Mesenchymal stem cell (in vitro differentiated cells and primary cell): Measurements from ENCODE around the gene C6orf47.

Experiments
- DNase-seq: peaks from one replicate; pipeline ENCODE4 v3.0.0-alpha.2; 2013
- H2AFZ ChIP-seq: one replicate; pipeline ENCODE4 v1.6.1; 2013; ENCODE audit warnings: low read depth, mild to moderate bottlenecking, control low read depth, inconsistent platforms, low read length, moderate library complexity
- H2AK5ac ChIP-seq: 2 replicates; pipeline ENCODE4 v1.6.1; 2013; ENCODE audit warnings: low read length, moderate library complexity, mild to moderate bottlenecking, inconsistent platforms; ENCODE audit not compliant: severe bottlenecking
- H2BK120ac ChIP-seq: one replicate; pipeline ENCODE4 v1.6.1; 2013; ENCODE audit warnings: low read depth, mild to moderate bottlenecking, inconsistent platforms, low read length, moderate library complexity
- H2BK12ac ChIP-seq, 2 experiments: one replicate each; pipeline ENCODE4 v1.6.1; 2013; ENCODE audit warnings: inconsistent platforms in 2 of 2, low read length in 2 of 2, mild to moderate bottlenecking in 2 of 2, moderate library complexity in 2 of 2, control low read depth in 1 of 2
- H2BK15ac ChIP-seq: one replicate; pipeline ENCODE4 v1.6.1; 2013; ENCODE audit warnings: mild to moderate bottlenecking, low read depth, inconsistent platforms; ENCODE audit not compliant: poor library complexity, severe bottlenecking
- H2BK5ac ChIP-seq: 2 replicates; pipeline ENCODE4 v1.6.1; 2013; ENCODE audit warnings: low read depth, mild to moderate bottlenecking, low read length, control low read depth, inconsistent platforms; ENCODE audit not compliant: poor library complexity, severe bottlenecking
- H3K14ac ChIP-seq, 2 experiments: one replicate each; pipeline ENCODE4 v1.6.1; 2013; ENCODE audit warnings: inconsistent platforms in 2 of 2, low read length in 2 of 2, control low read depth in 1 of 2, mild to moderate bottlenecking in 1 of 2, moderate library complexity in 1 of 2
- H3K18ac ChIP-seq, 2 experiments: one replicate each; pipeline ENCODE4 v1.6.1; 2013; ENCODE audit warnings: inconsistent platforms in 2 of 2, low read length in 2 of 2, control low read depth in 1 of 2, low read depth in 1 of 2, mild to moderate bottlenecking in 1 of 2
- H3K23ac ChIP-seq, 2 experiments: one replicate each; pipeline ENCODE4 v1.6.1; 2013; ENCODE audit warnings: inconsistent platforms in 2 of 2, low read length in 2 of 2, mild to moderate bottlenecking in 2 of 2, moderate library complexity in 2 of 2, control low read depth in 1 of 2
- H3K27ac ChIP-seq: 2 replicates; pipeline ENCODE4 v1.5.1; 2013; ENCODE audit warnings: mild to moderate bottlenecking, moderate library complexity, low read length, control low read depth, inconsistent platforms; ENCODE audit not compliant: poor library complexity, severe bottlenecking
- H3K27me3 ChIP-seq, 2 experiments: 2 replicates each; pipeline versions ENCODE4 v1.6.1 to v1.7.0; 2013; ENCODE audit warnings: low read length in 2 of 2, mild to moderate bottlenecking in 2 of 2, moderate library complexity in 2 of 2, control low read depth in 1 of 2, inconsistent platforms in 1 of 2; ENCODE audit not compliant: control insufficient read depth in 1 of 2, insufficient read depth in 1 of 2
- H3K36me3 ChIP-seq, 2 experiments: 2 replicates each; pipeline versions ENCODE4 v1.6.1 to v1.7.0; 2013; ENCODE audit warnings: low read length in 2 of 2, control low read depth in 1 of 2, inconsistent platforms in 1 of 2, low read depth in 1 of 2, mild to moderate bottlenecking in 1 of 2; ENCODE audit not compliant: insufficient read depth in 2 of 2, control insufficient read depth in 1 of 2
- H3K4ac ChIP-seq, 2 experiments: one replicate each; pipeline ENCODE4 v1.6.1; 2013; ENCODE audit warnings: inconsistent platforms in 2 of 2, low read length in 2 of 2, mild to moderate bottlenecking in 2 of 2, moderate library complexity in 2 of 2, control low read depth in 1 of 2, low read depth in 1 of 2
- H3K4me1 ChIP-seq: 2 replicates; pipeline ENCODE4 v1.6.1; 2013; ENCODE audit warnings: low read depth, low read length, control low read depth; ENCODE audit not compliant: control insufficient read depth, insufficient read depth
- H3K4me2 ChIP-seq: 2 replicates; pipeline ENCODE4 v1.6.1; 2013; ENCODE audit warnings: low read length, mild to moderate bottlenecking, inconsistent platforms; ENCODE audit not compliant: poor library complexity, severe bottlenecking
- H3K4me3 ChIP-seq, 2 experiments: 2 replicates each; pipeline versions ENCODE4 v1.5.1 to v1.7.0; 2013; ENCODE audit warnings: low read length in 2 of 2, mild to moderate bottlenecking in 2 of 2, control low read depth in 1 of 2, low read depth in 1 of 2; ENCODE audit not compliant: insufficient read depth in 1 of 2
- H3K79me1 ChIP-seq: replicated peaks from 2 replicates; pipeline ENCODE4 v1.6.1; 2013; ENCODE audit warnings: mild to moderate bottlenecking, control low read depth, low read length, inconsistent platforms; ENCODE audit not compliant: poor library complexity, severe bottlenecking
- H3K9ac ChIP-seq: 2 replicates; pipeline ENCODE4 v1.7.0; 2013; ENCODE audit warnings: mild to moderate bottlenecking, low read length, moderate library complexity
- H3K9me3 ChIP-seq: 2 replicates; pipeline ENCODE4 v1.7.0; 2013; ENCODE audit warnings: mild to moderate bottlenecking, low read length; ENCODE audit not compliant: control insufficient read depth
- H4K8ac ChIP-seq: one replicate; pipeline ENCODE4 v1.6.1; 2013; ENCODE audit warnings: inconsistent platforms, mild to moderate bottlenecking, low read length, moderate library complexity
- H4K91ac ChIP-seq: one replicate; pipeline ENCODE4 v1.6.1; 2013; ENCODE audit warnings: mild to moderate bottlenecking, low read length, inconsistent platforms
- WGBS: methylation state at CpG from one replicate; pipeline ENCODE4 v1.1.7; 2013; ENCODE audit warnings: mixed read lengths; 5-methylcytosine and 5-hydroxymethylcytosine counted together

The C6orf47 gene

DNA sequence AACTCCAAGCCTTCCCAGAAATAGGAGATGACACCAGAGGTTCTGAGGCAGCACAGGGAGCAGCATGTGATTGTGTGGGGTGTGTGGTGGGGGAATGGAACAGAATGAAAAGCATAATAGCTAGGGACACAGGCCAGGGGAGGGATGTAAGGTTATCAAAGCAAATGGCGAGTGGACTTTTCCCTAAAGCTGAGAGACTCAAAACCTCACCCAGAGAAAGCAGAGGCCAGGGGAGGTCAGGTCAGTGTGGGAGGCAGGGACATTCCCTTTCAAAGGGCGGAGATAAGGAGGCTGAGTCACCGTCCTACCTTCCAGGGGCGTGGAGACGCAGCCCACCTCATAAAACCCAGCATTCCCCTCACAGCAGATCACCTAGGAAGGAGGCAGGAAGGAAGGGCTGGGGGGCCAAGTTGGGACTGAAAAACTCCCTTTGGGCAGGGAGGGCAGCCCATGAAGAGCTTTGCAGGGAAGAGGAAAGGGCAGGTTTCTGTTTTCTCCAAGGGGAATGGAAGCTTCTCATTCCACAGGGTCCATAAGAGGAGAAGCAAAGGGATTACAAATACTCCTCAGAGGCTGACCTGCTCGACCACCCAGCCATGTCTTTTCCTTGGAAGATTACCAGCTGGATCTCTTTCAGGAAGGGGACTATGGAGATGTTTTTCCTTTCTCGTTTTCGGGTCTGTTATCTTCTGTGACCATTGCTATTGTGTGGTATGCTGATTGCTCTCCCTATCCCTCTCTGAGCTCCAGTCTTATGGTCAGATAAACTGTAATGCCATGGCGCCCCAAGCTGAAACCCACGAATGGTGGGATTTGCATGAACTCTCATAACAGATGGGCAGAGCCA lies 29.9 kb upstream of the C6orf47 start:
- Histone ChIP-seq H3K18ac (no peak overlapping the region), H3K9ac (no peak overlapping the region), H4K8ac (no peak overlapping the region), H2BK5ac (no peak overlapping the region), H3K14ac (no peak overlapping the region), H3K4me3 (no peak overlapping the region), H3K27me3 (no peaks in the 10 kb centered on the region), H3K23ac (no peak overlapping the region), H3K4ac (no peak overlapping the region), H3K36me3 (peaks cover 86 to 94% of the 10 kb centered on the region in 2 experiments), H2BK15ac (no peak overlapping the region), H3K79me1 (peaks cover 9% of the 10 kb centered on the region), H3K4me1 (peaks cover 2% of the 10 kb centered on the region), H2AK5ac (no peak overlapping the region), H3K4me2 (no peak overlapping the region), H3K27ac (no peak overlapping the region), H2BK12ac (no peak overlapping the region), H2AFZ (no peak overlapping the region), H2BK120ac (no peak overlapping the region), H4K91ac (no peak overlapping the region), H3K9me3 (no peaks in the 10 kb centered on the region)
- WGBS = 86% methylated on average over 6 of the region's 10 CpGs
- DNase-seq = no peak

DNA sequence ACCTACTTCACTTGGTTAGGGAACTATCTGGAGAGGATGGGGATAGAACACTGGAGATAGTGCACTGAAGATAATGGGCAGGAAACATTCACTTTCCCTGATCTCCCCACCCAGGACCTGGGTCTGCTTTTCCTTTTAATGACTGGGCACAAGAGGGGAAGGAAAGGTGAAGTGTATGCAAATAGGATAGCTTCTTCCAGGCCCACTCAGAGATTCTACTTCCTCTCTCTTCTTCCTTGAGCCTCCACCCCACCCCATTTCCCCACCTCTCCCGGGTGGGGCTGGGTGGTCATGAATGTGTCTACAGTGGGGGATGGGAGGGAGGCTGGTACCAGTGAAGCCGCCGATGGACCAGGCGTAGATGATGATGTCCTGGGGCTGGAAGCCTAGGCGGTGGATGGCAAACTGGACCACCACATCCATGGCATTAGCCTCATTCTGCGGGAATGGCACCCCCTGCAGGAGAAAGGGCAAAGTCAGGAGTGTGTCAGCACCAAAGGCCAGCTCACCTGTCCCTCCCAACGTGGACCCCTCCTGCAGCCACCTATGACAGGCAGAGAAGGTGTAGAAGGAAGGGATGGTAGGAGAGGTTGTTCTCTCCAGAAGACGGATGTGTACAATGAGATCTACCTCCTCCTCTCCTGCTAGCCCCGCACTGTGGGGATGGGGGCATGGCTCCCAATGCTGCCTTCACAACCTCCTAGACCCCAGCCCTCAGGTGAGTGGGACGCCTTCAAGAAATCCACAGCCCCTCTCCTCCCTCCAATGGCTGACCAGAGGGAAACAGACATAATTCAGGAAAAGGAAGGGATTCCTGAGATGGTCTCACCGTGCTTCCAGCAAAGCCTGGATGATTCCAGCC lies 28.9 kb upstream of the C6orf47 start:
- no peaks in the 10 kb centered on the region for H3K9me3 ChIP-seq
- H3K4ac ChIP-seq = no peak overlapping the region
- H4K91ac ChIP-seq = no peak overlapping the region
- no peak overlapping the region for H4K8ac ChIP-seq
- no peak overlapping the region for H2AFZ ChIP-seq
- peaks cover 9% of the 10 kb centered on the region for H3K79me1 ChIP-seq
- H3K4me3 ChIP-seq = no peak overlapping the region
- H3K18ac ChIP-seq = no peak overlapping the region
- no peak for DNase-seq
- no peaks in the 10 kb centered on the region for H3K27me3 ChIP-seq
- H3K36me3 ChIP-seq = peaks cover 79 to 90% of the 10 kb centered on the region in 2 experiments
- H2BK5ac ChIP-seq = no peak overlapping the region
- peaks cover 2% of the 10 kb centered on the region for H3K4me1 ChIP-seq
- WGBS = 76% methylated on average over 5 of the region's 11 CpGs
- H2BK15ac ChIP-seq = no peak overlapping the region
- no peak overlapping the region for H3K27ac ChIP-seq
- no peak overlapping the region for H3K9ac ChIP-seq
- no peak overlapping the region for H3K14ac ChIP-seq
- no peak overlapping the region for H2BK12ac ChIP-seq
- no peak overlapping the region for H3K23ac ChIP-seq
- no peak overlapping the region for H3K4me2 ChIP-seq
- no peak overlapping the region for H2AK5ac ChIP-seq
- H2BK120ac ChIP-seq = no peak overlapping the region

DNA sequence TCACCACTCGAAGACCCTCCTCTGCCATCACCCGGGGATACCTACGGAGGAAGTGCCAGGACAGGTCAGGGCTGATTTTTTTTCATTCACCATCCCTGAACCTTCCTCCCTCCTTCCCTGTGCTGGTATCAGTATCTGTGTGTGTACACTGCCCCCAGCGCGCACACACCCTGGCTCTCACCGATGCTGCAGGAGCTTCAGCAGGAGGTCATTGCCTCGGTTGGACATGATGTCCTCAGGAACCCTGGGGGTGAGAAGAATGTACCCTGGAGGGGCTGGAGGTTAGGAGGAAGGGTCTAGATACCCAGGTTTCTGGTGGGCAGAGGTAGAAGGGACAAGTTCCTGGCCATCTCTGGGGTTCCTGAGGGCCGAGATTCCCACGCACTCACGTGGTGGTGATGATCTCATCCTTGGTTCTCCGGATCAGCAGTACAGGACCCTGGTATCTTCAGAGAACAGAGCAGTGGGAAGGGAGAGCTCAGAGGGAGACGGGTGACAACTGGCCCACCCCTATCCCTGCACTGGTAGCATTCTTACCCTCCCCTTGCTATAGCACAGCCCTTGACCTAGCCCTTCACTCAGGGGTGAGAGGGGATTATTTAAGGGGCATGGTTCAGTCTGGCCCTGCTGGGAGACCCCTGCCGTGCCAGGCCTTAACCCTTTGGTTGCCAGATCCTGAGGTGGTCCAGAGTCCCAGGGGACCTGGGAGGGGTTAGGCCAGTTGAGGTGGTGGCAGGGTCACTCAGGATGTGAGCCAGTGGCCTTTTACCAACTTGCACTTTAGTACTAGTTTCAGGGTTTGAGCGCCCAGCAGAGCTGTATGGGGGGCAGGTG lies 27.5 kb upstream of the C6orf47 start:
- 91% methylated on average over 13 of the region's 14 CpGs for WGBS

More for the DNA sequence above, 27.5 kb upstream of the C6orf47 start:
- Histone ChIP-seq H3K4me3 (no peak overlapping the region), H2AFZ (no peak overlapping the region), H3K79me1 (peaks cover 5% of the 10 kb centered on the region), H3K27ac (no peak overlapping the region), H4K8ac (no peak overlapping the region), H3K18ac (no peak overlapping the region), H3K9ac (no peak overlapping the region), H3K27me3 (no peaks in the 10 kb centered on the region), H3K9me3 (no peaks in the 10 kb centered on the region), H3K4me2 (no peak overlapping the region), H2BK15ac (no peak overlapping the region), H2BK12ac (no peak overlapping the region), H4K91ac (no peak overlapping the region), H2BK120ac (no peak overlapping the region), H2BK5ac (no peak overlapping the region), H3K36me3 (peaks cover 74 to 82% of the 10 kb centered on the region in 2 experiments), H3K4ac (no peak overlapping the region), H2AK5ac (no peak overlapping the region), H3K23ac (no peak overlapping the region), H3K4me1 (peaks cover 2% of the 10 kb centered on the region), H3K14ac (no peak overlapping the region)
- no peak for DNase-seq
